ENCODE data around the gene ZYX.

The ZYX gene

DNA sequence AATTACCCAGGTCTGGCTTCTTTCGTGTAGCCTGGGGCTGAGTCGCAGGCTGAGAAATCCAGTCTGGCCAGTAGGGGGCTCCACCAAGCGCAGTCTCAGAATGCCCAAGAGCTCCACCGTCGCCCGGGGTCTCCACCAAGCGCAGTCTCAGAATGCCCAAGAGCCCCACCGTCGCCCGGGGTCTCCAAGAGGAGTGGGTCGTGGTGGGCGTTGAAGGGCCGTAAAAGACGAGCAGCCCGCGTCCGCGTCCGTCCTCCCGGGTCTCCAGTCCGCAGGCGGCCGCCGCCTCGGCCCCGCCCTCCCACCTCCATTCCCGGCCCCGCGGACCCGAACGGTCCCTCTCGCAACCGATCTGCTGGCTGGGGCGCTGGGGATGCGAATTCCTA is 892 bp upstream of the ZYX start:
- in situ Hi-C loops (cut with HindIII; ENCODE audit: low sequenced_read_pairs), result no loop called here
- TF ChIP-seq, protein P1, sequence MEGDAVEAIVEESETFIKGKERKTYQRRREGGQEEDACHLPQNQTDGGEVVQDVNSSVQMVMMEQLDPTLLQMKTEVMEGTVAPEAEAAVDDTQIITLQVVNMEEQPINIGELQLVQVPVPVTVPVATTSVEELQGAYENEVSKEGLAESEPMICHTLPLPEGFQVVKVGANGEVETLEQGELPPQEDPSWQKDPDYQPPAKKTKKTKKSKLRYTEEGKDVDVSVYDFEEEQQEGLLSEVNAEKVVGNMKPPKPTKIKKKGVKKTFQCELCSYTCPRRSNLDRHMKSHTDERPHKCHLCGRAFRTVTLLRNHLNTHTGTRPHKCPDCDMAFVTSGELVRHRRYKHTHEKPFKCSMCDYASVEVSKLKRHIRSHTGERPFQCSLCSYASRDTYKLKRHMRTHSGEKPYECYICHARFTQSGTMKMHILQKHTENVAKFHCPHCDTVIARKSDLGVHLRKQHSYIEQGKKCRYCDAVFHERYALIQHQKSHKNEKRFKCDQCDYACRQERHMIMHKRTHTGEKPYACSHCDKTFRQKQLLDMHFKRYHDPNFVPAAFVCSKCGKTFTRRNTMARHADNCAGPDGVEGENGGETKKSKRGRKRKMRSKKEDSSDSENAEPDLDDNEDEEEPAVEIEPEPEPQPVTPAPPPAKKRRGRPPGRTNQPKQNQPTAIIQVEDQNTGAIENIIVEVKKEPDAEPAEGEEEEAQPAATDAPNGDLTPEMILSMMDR (IDR thresholded peaks at IDR 0.05; ENCODE audit: low read depth, low read length), result peak; percentile 89
- DNase-seq (ENCODE audit: low read depth, low spot score), result peak; percentile 90
- peak overlapping the region; percentile 95 for H3K4me3 ChIP-seq (ENCODE audit: low read depth, low read length)

DNA sequence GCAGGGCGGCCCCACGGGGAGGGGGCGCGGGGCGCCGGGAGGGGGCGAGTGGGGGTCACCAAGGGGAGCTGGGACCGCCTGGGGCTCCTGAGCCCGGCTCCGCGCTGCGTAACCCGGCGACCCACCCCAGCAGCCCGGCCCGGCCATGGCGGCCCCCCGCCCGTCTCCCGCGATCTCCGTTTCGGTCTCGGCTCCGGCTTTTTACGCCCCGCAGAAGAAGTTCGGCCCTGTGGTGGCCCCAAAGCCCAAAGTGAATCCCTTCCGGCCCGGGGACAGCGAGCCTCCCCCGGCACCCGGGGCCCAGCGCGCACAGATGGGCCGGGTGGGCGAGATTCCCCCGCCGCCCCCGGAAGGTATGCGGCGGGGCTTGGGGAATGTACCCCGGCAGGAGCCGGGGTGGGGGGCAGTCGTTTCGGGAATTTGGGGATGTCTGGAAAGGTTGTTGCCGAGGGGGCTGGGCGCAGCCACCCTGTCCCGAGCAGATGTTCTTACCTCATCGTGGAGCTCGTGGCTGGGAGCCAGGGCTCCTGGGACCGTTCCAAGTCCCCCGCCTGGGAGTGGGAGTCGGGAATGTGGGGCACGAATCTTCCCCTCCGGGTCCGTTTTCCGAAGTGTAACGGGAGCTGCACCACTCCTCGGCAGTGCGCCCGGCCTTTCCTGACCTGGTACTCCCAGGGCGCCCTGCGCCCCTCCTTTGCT is 431 bp downstream of the ZYX start:
- peak overlapping the region; percentile 95 for H3K4me3 ChIP-seq (ENCODE audit: low read depth, low read length)
- in situ Hi-C loops (cut with HindIII; ENCODE audit: low sequenced_read_pairs), result no loop called here
- TF ChIP-seq, protein P1 (IDR thresholded peaks at IDR 0.05; ENCODE audit: low read depth, low read length), result no peak
- peak; percentile 80 for DNase-seq (ENCODE audit: low read depth, low spot score)

DNA sequence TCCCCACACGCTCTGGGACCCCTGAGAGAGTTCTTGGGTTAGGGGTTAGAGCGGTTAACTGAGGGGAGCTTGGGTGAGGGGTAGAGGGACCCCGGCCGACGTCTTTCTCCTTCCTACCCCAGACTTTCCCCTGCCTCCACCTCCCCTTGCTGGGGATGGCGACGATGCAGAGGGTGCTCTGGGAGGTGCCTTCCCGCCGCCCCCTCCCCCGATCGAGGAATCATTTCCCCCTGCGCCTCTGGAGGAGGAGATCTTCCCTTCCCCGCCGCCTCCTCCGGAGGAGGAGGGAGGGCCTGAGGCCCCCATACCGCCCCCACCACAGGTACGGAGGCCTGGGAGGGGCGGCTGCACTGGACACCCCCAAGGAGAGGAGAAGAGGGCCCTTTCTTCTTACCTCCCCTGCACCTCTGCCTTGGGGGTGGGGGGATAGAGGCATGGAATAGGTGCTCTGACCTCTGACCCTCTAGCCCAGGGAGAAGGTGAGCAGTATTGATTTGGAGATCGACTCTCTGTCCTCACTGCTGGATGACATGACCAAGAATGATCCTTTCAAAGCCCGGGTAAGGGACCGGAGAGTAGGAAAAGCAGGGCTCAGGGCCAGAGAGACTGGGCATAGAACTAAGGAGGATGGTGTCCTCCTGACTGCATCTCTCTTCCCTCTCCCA is 1.1 kb downstream of the ZYX start:
- TF ChIP-seq, protein P1 (IDR thresholded peaks at IDR 0.05; ENCODE audit: low read depth, low read length), result no peak
- DNase-seq (ENCODE audit: low read depth, low spot score), result no peak
- peak overlapping the region; percentile 95 for H3K4me3 ChIP-seq (ENCODE audit: low read depth, low read length)
- in situ Hi-C loops (cut with HindIII; ENCODE audit: low sequenced_read_pairs), result no loop called here

DNA sequence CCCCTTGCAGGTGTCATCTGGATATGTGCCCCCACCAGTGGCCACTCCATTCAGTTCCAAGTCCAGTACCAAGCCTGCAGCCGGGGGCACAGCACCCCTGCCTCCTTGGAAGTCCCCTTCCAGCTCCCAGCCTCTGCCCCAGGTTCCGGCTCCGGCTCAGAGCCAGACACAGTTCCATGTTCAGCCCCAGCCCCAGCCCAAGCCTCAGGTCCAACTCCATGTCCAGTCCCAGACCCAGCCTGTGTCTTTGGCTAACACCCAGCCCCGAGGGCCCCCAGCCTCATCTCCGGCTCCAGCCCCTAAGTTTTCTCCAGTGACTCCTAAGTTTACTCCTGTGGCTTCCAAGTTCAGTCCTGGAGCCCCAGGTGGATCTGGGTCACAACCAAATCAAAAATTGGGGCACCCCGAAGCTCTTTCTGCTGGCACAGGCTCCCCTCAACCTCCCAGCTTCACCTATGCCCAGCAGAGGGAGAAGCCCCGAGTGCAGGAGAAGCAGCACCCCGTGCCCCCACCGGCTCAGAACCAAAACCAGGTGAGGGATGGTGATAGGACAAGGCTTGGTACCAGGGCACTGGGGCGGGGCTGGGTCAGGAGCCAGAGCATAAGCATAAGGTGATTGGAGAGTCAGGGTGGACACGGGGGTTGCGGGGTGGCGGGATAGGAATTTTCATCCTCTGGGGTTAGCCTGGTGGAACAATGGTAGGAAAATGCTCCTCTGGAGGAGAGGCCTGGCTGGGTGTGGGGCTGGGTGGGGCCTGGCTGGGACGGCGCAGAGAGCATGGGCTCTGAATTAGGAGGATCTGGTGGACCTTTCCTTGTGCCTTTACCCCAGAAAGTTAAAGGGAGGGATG is 1.9 kb downstream of the ZYX start:
- DNase-seq (ENCODE audit: low read depth, low spot score), result no peak
- TF ChIP-seq, protein P1 (IDR thresholded peaks at IDR 0.05; ENCODE audit: low read depth, low read length), result no peak
- peak overlapping the region; percentile 95 for H3K4me3 ChIP-seq (ENCODE audit: low read depth, low read length)
- in situ Hi-C loops (cut with HindIII; ENCODE audit: low sequenced_read_pairs), result no loop called here

DNA sequence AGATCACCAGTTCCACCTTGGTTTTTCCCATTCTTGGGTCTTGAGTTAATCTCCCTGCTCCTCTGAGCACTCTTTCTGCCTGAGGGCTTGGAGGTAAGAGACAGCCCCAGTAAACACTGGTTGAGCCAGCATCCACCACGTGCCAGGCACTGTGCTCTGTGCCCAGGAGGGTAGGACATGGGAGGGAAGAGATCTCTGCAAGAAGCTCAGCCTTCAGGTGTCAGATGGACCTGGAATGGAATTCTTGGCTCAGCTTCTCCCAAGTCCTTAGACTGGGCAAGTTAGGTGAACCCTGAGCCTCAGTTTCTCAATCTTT is 2.5 kb downstream of the ZYX start:
- DNase-seq (ENCODE audit: low read depth, low spot score), result no peak
- TF ChIP-seq, protein P1 (IDR thresholded peaks at IDR 0.05; ENCODE audit: low read depth, low read length), result no peak
- in situ Hi-C loops (cut with HindIII; ENCODE audit: low sequenced_read_pairs), result no loop called here
- peak overlapping the region; percentile 95 for H3K4me3 ChIP-seq (ENCODE audit: low read depth, low read length)

DNA sequence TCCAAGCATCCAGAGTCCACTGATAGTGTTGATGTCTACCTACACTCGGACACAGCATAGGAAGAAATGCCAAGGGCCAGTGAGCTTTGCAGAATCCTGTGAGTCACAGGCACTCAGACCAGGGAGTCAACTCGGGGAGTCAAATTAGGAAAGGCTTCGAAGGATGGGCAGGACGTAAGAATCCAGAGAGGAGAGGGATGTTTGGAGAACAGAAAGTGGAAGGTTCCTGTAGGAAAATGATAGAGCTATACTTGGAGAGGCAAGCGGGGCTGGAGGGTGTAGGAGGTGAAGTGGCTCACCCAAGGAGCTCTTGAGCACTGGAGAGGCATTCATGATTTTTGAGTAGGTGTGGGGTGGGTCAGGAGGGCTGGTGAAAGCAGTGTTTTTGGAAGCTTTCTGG is 3.0 kb downstream of the ZYX start:
- TF ChIP-seq, protein P1 (IDR thresholded peaks at IDR 0.05; ENCODE audit: low read depth, low read length), result no peak
- in situ Hi-C loops (cut with HindIII; ENCODE audit: low sequenced_read_pairs), result no loop called here
- no peak for DNase-seq (ENCODE audit: low read depth, low spot score)
- H3K4me3 ChIP-seq (ENCODE audit: low read depth, low read length), result peak overlapping the region; percentile 95

Data from astrocyte of the spinal cord (primary cell).